Adrenal gland (tissue), 5 donors: Measurements from ENCODE around the gene UNC5CL.

Experiments used
- POLR2A ChIP-seq, 2 donors: fragments of 450-650 bp; IDR thresholded peaks; one replicate each; pipeline ENCODE4 v1.6.1; 2017; ENCODE audit warnings: antibody characterized with exemption in 2 of 2, mild to moderate bottlenecking in 2 of 2, moderate library complexity in 1 of 2
- TF ChIP-seq, protein P1 (sequence below), 6 experiments: fragments of 450-650 bp in 4 of 6; fragments of 200-600 bp in 2 of 6; sonication (generic) in 1 of 6; IDR thresholded peaks; 1 replicate in 5 of 6; 2 replicates in 1 of 6; pipeline versions ENCODE4 v1.5.1 to v1.8.0; 2016 to 2021; ENCODE audit warnings: antibody characterized with exemption in 6 of 6, mild to moderate bottlenecking in 2 of 6, moderate library complexity in 1 of 6
- donor health status: DM: no; HTN: no; CAD: no.

DNA sequence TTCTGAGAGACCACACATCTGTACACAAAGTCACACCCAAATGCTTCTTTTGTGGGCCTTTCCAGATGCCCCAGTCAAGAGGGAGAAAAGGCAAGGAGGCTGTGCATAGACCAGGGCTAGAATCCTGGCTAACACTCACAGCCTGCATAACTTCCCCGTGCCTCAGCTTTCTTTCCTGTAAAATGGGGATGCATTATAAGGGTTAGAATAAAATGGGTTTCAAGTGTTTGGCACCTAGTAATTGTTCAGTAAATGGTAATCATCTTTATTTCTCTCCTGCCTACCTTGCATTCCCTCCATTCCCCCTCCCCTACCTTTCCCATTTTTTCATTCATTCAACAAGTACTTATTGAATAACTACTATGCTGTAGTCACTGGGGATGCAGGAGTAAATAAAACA is 29.4 kb downstream of the UNC5CL start:
- TF ChIP-seq, protein P1, sequence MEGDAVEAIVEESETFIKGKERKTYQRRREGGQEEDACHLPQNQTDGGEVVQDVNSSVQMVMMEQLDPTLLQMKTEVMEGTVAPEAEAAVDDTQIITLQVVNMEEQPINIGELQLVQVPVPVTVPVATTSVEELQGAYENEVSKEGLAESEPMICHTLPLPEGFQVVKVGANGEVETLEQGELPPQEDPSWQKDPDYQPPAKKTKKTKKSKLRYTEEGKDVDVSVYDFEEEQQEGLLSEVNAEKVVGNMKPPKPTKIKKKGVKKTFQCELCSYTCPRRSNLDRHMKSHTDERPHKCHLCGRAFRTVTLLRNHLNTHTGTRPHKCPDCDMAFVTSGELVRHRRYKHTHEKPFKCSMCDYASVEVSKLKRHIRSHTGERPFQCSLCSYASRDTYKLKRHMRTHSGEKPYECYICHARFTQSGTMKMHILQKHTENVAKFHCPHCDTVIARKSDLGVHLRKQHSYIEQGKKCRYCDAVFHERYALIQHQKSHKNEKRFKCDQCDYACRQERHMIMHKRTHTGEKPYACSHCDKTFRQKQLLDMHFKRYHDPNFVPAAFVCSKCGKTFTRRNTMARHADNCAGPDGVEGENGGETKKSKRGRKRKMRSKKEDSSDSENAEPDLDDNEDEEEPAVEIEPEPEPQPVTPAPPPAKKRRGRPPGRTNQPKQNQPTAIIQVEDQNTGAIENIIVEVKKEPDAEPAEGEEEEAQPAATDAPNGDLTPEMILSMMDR (IDR thresholded peaks at IDR 0.05) = no peak
- no peak for TF ChIP-seq POLR2A (IDR thresholded peaks at IDR 0.05)
